Stimulated activated CD8-positive, alpha-beta memory T cell treated with anti-CD3 and anti-CD28 coated beads, Interleukin-4, amount 100 ng/mL, for 1 hour (primary cell): ENCODE data around the gene MED1.
"Not testable (repeated sequence)": the region's sequence is repeated elsewhere in the genome, so short reads cannot be mapped to it uniquely, and the experiment has no call there.

Experiments used
- DNase-seq, 2 donors: peaks; one replicate each; pipeline ENCODE4 v3.0.0-alpha.2; 2020; ENCODE audit warnings: low read depth in 2 of 2, low spot score in 1 of 2

MED1 gene, protein sequence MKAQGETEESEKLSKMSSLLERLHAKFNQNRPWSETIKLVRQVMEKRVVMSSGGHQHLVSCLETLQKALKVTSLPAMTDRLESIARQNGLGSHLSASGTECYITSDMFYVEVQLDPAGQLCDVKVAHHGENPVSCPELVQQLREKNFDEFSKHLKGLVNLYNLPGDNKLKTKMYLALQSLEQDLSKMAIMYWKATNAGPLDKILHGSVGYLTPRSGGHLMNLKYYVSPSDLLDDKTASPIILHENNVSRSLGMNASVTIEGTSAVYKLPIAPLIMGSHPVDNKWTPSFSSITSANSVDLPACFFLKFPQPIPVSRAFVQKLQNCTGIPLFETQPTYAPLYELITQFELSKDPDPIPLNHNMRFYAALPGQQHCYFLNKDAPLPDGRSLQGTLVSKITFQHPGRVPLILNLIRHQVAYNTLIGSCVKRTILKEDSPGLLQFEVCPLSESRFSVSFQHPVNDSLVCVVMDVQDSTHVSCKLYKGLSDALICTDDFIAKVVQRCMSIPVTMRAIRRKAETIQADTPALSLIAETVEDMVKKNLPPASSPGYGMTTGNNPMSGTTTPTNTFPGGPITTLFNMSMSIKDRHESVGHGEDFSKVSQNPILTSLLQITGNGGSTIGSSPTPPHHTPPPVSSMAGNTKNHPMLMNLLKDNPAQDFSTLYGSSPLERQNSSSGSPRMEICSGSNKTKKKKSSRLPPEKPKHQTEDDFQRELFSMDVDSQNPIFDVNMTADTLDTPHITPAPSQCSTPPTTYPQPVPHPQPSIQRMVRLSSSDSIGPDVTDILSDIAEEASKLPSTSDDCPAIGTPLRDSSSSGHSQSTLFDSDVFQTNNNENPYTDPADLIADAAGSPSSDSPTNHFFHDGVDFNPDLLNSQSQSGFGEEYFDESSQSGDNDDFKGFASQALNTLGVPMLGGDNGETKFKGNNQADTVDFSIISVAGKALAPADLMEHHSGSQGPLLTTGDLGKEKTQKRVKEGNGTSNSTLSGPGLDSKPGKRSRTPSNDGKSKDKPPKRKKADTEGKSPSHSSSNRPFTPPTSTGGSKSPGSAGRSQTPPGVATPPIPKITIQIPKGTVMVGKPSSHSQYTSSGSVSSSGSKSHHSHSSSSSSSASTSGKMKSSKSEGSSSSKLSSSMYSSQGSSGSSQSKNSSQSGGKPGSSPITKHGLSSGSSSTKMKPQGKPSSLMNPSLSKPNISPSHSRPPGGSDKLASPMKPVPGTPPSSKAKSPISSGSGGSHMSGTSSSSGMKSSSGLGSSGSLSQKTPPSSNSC (N-terminal part only)

DNA sequence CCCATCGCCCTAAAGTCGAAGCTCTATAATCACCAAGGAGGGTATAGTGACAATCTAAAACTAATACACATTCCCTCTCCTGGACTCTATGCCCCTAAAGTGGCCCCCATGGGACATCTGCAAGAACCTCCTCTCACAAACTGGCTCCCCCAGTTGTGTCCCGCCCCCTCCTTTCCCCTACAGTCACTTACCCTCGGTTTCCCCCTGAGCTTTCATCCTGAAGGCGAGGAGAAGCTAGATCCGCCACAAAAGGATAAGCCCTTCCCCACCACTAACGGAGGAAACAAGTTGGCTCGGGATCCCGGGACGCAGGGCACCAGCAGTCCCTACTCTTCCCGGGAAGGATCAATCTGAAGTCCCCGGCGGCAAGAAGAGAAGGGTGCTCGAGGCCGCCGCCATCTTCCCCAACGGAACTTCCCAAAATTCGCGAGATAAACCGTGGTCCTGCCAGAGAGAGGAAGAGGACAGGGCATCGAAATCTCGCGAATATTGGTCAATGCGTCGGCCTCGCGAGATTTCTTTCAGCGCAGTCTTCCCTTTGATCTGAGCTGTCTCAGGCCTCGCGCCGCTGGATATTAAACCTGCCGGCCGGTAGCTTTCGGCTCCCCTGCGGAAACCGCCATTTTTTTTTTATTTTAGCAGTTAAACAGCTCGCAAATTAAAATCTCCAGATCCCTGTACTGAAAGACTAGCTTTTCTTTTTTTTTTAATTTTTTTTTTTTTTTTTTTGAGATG is at the start of gene MED1:
TSS of gene MED1 (minus strand) at position 417 of the 735 bp plus-strand sequence. CDS start at position 216, 201 bp downstream.
- DNase-seq = peak; percentile 74 to 75

DNA sequence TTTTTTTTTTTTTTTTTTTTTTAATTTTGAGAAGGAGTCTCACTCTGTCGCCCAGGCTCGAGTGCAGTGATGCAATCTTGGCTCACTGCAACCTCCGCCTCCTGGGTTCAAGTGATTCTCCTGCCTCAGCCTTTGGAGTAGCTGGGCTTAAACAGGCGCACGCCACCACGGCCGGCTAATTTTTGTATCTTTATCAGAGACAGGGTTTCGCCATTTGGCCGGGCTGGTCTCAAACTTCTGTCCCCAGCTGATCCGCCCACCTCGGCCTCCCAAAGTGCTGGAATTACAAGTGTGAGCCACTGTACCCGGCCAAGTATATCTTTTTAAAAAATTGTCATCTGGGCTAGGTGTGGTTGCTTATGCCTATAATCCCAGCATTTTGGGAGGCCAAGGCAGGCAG is 45.9 kb upstream of the MED1 start:
- not testable (repeated sequence) for DNase-seq

DNA sequence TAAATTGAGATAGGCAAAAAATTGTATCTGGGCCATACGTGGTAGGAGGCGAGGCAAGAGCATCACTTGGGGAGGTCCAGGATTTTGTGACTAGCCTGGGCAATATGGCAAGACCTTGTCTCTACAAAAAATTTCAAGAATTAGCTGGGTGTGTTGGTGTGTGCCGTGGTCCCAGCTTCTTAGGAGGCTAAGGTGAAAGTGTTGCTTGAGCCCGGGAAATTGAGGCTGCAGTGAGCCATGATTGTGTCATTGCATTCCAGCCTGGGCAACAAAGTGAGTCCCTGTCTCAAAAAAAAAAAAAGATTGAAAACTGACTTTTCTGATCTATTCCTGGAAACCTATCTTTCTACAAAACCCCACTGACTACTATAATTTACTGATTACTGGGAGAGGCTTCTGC is 36.9 kb upstream of the MED1 start:
- no peak for DNase-seq

DNA sequence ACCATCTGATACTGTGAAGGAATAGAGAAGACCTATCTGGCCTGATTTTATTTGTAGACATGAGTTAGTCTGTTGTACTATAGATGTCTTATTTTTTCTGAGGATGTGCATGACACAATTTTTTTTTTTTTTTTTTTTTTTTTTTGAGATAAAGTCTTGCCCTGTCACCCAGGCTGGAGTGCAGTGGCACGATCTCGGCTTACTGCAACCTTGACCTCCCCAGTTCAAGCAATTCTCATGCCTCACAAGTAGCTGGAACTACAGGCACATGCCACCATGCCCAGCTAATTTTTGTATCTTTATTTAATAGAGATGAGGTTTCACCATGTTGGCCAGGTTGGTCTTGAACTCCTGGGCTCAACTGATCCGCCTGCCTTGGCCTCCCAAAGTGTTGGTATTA is 36.4 kb upstream of the MED1 start:
- DNase-seq = not testable (repeated sequence)

DNA sequence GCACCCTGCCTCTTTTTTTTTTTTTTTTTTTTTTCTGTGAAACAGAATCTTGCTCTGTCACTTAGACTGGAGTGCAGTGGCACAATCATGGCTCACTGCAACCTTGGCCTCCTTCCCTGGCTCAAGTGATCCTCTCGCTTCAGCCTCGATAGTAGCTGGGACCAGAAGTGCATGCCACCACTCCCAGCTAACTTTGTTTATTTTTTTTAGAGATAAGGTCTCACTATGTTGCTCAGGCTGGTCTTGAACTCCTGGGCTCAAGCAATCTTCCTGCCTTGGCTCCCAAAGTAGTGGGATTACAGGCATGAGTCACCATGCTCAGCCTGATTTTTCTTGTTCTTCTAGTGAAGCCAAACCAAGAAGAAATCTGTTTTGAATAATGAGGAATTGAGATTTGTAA is 35.2 kb upstream of the MED1 start:
- DNase-seq = no peak

DNA sequence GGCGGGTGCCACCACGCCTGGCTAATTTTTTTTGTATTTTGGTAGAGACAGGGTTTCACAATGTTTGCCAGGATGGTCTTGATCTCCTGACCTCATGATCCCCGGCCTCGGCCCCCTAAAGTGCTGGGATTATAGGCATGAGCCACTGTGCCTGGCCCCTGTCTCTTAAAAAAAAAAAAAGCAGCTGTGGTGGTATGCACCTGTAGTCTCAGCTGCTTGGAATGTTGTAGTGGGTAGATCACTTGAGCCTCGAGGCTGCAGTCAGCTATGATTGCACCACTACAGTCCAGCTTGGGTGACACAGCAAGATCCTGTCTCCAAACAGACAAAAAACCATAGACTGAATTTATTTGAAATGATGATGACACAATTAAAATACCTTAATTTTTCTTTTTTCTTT is 34.5 kb upstream of the MED1 start:
- DNase-seq = no peak

DNA sequence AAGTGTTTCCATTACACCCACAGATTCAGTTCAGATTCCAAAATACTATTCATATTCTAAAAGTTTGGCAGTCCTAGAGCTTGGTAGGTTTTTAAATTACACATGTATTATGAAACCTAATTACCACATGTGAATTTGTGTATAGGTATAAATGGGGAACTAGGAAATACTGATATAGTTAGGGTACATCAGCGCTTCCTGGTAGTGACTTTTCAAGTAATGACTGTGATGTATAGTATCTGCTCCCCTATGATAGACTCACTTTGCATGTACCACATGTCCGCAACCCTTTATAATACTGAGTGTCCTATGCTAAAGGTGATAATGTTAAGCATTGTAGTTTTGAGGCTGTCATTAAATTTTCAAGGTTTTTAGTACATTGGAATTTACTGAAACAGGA is 33.1 kb upstream of the MED1 start:
- no peak for DNase-seq

DNA sequence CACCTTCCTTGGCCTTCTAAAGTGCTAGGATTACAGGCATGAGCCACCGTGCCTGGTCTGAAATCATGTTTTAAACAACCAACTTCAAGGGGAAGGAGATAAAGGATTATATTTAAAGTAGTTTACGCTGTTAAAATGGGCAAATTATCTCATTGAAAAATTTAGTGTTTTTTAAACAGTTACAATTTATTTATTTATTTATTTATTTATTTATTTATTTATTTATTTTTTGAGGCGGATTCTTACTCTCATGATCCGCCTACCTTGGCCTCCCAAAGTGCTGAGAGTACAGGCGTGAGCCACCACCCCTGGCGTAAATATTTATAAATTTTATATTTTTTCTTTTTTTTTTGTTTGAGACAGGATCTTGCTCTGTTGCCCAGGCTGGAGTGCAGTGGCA is 32.4 kb upstream of the MED1 start:
- no peak for DNase-seq

DNA sequence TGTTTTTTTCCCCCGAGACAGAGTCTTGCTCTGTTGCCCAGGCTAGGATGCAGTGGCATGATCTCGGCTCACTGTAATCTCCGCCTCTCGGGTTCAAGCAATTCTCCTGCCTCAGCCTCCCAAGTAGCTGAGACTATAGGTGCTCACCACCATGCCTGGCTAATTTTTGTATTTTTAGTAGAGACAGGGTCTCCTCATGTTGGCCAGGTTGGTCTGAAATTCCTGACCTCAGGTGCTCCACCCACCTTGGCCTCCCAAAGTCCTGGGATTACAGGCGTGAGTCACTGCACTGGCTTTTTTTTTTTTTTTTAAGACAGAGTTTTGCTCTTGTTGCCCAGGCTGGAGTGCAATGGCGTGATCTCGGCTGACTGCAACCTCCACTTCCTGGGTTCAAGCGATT is 28.6 kb upstream of the MED1 start:
- not testable (repeated sequence) for DNase-seq

DNA sequence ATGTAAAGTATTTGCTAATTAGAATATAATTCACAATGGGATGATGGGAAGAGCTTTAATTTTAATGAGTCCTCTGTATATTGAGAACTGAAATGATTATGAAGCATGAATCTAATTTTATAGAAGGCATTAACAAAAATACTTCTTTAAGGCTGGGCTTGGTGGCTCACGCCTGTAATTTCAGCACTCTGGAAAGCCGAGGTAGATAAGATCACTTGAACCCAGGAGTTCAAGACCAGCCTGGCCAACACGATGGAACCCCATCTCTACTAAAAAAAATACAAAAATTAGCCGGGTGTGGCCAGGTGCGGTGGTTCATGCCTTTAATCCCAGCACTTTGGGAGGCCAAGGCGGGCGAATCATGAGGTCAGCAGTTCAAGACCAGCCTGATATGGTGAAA is 22.2 kb upstream of the MED1 start:
- DNase-seq = no peak

DNA sequence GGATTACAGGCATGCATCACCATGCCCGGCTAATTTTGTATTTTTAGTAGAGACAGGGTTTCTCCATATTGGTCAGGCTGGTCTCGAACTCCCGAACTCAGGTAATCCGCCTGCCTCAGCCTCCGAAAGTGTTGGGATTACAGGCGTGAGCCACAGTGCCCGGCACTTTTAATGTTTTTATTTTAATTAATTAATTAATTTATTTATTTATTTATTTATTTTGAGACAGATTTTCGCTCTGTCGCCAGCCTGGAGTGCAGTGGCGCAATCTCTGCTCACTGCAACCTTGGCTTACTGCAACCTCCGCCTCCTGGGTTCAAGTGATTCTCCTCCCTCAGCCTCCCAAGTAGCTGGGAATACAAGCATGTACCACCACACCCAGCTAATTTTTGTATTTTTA is 17.5 kb upstream of the MED1 start:
- not testable (repeated sequence) for DNase-seq

DNA sequence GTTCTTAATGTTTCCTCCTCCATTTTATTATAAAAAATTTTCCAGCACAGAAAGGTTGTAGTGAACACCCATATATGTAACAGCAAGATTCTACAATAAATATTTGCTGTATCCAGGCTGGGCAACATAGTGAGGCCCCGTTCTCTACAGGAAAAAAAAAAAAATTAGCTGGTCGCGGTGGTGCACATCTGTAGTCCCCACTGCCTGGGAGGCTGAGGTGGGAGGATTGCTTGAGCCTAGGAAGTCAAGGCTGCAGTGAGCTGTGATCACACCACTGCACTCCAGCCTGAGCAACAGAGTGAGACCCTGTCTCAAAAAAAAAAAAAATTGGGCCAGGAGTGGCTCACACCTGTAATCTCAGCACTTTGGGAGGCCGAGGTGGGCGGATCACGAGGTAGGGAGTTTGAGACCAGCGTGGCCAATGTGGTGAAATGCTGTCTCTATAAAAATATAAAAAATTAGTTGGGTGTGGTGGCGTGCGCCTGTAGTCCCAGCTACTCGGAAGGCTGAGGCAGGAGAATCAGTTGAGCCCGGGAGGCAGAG is 13.6 kb upstream of the MED1 start:
- DNase-seq = not testable (repeated sequence)

DNA sequence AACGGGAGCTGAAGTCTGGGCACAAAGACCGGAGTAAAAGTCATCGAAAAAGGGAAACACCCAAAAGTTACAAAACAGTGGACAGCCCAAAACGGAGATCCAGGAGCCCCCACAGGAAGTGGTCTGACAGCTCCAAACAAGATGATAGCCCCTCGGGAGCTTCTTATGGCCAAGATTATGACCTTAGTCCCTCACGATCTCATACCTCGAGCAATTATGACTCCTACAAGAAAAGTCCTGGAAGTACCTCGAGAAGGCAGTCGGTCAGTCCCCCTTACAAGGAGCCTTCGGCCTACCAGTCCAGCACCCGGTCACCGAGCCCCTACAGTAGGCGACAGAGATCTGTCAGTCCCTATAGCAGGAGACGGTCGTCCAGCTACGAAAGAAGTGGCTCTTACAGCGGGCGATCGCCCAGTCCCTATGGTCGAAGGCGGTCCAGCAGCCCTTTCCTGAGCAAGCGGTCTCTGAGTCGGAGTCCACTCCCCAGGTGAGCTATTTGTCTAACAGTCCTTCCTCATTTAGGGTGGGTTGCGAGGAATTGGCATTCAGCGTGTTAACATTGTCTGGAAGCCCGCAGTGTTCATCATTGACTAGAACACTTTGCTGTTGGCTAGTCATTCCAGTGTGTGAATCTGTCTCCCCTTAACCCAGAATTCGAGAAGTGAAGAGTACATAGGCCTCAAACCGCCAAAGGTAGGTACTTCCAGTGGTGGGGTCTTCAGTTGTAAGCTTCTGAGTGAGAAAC is 11.7 kb upstream of the MED1 start:
- no peak for DNase-seq

DNA sequence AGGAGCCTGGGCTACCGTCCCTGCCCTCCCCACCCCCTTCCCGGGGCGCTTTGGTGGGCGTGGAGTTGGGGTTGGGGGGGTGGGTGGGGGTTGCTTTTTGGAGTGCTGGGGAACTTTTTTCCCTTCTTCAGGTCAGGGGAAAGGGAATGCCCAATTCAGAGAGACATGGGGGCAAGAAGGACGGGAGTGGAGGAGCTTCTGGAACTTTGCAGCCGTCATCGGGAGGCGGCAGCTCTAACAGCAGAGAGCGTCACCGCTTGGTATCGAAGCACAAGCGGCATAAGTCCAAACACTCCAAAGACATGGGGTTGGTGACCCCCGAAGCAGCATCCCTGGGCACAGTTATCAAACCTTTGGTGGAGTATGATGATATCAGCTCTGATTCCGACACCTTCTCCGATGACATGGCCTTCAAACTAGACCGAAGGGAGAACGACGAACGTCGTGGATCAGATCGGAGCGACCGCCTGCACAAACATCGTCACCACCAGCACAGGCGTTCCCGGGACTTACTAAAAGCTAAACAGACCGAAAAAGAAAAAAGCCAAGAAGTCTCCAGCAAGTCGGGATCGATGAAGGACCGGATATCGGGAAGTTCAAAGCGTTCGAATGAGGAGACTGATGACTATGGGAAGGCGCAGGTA is 11.0 kb upstream of the MED1 start:
- DNase-seq = no peak

DNA sequence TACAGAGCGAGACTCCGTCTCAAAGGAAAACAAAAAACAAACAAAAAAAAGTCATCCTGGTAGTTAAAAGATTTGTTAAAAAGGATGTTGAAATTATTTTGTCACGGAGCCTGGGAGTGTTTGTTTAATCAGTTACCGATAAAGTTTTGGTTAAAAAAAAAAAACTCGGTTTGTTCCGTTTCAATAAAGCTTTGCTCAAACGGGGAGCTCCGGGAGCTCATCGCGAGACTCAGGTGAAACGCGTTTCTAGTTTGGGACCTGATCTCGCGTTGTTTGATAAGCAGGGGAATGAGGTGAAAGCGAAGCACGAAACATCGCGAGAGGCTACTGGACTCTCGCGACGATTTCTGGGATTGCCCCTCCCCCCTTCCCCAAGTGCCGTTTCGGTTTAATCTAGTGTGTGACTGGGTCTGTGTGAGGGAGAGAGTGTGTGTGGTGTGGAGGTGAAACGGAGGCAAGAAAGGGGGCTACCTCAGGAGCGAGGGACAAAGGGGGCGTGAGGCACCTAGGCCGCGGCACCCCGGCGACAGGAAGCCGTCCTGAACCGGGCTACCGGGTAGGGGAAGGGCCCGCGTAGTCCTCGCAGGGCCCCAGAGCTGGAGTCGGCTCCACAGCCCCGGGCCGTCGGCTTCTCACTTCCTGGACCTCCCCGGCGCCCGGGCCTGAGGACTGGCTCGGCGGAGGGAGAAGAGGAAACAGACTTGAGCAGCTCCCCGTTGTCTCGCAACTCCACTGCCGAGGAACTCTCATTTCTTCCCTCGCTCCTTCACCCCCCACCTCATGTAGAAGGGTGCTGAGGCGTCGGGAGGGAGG is 10.3 kb upstream of the MED1 start, which contains the start of gene CDK12:
TSS of gene CDK12 (plus strand) at position 374 of the 813 bp plus-strand sequence. CDS start 586 bp downstream, outside the sequence.
- peak; percentile 71 to 86 for DNase-seq

DNA sequence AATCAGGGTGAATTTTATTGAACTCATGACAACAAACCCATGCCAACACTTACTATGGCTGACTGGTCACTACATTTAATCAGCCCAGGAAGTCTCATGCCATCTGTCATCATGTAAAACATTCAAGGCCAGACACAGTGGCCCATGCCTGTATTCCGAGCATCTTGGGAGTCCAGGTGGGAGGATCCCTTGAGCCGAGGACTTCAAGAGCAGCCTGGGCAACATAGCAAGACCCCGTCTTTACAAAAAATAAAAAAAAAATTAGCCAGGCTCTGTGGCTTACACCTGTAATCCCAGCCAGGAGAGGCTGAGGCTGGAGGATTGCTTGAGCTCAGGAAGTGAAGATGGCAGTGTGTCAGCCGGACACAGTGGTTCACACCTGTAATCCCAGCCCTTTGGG is 4.9 kb upstream of the MED1 start:
- DNase-seq = no peak

DNA sequence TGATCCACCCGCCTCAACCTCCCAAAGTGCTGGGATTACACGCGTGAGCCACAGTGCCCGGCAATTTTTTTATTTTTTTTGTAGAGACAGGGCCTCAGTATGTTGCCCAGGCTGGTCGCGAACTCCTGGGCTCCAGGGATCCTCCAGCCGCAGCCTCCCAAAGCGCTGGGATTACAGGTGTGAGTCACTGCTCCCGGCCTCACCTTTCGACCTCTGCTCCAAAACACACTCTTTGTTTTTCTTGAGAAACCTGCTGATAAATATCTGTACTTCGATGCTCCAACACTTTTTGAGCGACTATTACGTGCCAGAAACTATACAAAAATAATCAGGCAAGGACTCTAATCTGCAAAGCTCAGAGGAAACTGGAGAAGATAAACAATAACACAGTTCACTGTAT is 1.0 kb downstream of the MED1 start:
- DNase-seq = no peak

DNA sequence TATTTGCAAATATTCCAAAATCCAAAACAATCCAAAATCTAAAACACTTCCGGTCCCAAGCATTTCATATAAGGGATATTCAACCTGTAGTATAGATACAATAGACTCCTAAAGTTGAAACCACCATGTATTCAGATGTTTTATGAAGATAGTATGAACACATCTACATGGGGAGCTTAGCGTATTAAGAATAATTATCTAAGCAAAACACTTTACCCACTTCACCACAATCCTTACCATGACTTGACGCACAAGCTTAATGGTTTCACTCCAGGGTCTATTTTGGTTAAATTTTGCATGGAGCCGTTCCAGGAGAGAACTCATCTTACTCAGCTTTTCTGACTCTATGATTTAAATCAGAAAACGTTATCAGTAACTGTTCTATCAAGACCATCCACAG is 3.5 kb downstream of the MED1 start:
- DNase-seq = no peak
